ENCODE measurements around the gene NID2.

Gene NID2

DNA sequence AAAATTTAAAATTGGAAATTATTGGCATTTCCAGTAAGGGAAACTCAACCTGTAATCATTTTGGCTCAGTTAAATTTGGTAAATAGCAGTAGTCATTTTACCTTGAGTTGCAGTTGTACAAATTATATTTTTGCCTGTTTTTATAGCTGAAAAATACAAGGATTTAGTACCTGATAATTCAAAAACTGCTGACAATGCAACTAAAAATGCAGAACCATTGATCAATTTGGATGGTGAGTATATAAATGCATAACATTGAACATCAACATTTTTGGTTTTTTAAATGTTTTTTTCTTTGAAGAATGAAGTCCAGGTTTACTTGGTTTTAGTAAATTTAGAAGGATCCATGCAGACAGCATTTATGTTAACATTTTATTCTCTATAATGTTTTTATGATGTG lies 70.5 kb downstream of the NID2 start:
- DNase-seq = no peak

DNA sequence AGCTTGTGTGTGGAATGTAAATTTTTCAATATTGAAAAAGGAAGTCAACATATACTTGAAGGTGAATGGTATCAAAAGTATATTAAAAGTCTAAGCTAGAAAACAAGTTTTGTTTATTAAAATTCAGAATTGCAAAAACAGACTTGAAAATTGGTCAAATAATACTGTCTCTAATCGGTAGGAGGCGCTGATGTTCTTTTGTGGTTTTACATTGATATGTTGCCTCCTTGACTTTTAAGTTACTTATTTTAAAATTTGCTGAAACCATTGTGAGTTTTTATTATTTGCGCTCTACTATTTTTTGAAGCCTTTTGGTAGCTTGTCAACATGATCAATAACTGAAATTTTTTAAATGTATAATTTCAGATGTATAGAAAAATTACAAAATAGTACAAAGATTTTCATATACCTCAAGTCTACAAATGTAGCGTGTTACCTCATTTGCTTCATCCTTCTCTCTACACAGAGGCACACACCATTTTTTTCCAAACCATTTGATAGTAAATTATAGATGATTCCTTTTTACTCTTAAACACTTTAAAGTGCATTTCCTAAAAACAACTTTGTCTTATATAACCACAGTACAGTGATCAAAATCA lies 72.6 kb downstream of the NID2 start:
- no peak for DNase-seq

DNA sequence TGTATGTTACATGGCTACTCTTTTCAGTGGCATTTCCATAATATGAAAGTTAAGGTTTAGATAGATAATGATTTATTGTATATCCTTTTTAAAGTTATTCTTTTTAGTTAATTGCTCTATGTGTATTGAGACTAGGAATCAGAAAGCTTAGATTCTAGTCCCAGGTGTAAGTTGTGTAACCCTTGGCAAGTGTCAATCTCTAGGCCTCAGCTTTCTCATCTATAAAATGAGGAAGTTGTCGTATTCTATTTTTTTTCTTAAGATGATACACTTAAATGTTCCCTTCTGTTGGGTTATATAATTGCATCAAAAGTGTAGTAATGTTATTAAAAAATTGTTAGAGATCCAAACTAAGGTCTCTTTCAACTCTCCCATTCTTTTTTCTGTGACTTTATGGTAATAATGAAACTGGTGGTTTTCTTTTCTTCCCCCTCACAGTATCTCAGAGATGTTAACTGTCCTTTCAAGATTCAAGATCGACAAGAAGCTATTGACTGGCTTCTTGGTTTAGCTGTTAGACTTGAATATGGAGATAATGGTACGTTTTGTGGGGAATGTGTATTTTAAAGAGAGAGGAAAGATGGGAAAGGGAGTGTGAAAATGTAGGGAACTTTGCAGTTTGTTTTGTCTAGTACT lies 75.5 kb downstream of the NID2 start:
- DNase-seq = no peak

DNA sequence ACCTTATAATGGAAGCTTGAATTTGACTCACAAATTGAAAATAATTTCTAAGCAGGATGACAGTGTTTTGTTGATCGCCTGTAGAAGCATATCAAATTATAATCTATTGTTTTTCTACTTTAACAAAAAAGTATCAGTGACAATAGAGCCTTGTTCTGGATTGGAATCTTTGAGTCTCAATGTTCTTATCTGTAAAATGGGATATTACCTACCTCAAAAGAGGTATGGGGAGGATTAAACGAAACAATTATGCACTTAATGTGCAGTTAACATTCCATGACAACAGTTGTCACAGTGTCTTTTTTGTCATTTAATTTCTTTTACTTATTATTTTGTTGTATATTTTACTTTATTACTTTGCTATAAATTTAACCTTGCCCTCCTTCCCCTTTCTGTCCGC lies 78.4 kb downstream of the NID2 start:
- DNase-seq = no peak

DNA sequence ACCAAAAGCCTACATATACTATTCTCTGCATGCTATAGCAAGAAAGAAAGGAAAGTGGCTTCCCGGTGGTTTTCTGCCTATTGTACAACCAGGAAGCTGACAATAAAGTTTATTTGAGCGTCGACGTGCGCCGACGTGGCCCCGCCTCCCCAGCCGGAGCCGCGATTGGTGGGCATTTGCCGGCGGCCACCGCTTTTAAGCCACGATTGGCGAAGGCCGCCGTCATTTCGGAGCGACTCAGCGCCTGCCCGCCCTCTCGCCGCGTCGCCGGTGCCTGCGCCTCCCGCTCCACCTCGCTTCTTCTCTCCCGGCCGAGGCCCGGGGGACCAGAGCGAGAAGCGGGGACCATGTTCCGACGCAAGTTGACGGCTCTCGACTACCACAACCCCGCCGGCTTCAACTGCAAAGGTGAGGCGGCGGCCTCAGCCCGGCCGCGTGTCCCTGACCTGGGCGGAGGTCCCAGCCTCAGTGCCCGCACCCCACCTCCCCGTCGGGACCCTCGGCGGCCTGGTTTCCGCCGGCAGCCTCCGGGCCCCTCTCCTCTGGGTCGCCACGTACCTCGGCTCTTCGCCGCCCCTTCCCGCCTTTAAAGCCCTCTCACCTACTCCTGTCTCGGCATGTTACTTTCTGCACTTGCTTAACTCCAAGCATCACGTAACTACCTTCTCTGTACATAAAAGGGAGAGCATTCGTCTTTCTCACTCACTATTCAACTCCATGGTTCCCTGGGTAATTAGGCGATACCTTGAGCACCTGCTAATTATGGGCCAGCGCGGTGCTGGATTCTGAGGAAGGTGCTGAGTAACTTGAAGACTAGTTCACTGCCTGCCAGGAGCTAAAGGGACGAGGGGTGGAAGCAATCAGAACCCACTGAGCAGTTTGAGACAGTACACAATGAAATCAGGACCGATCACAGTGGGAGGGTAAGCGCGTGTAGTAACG lies 79.3 kb downstream of the NID2 start, which contains the start of gene RTRAF:
Gene RTRAF (plus strand): TSS at position 254 of the 942 bp plus-strand sequence. CDS start 94 bp downstream, at position 348.
- peak; percentile 80 for DNase-seq

DNA sequence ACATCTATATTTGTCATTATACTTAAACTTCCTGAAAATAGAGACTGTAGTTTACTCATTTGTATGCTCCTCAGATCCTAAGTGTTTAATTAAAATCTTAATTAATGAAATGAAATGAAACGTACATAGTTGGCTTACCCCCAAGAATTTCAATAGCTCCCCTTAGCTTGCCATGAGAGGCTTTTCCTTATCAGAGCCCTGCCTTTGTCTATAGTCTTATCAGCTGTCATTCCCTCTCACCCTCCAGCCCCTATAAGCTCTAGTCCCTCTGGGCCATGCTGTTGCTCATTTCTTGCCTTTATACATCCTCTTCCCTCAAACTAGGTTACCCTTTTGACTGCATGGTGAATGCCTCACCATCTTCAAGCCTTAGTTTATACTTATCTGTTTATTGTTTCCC lies 80.6 kb downstream of the NID2 start:
- no peak for DNase-seq

DNA sequence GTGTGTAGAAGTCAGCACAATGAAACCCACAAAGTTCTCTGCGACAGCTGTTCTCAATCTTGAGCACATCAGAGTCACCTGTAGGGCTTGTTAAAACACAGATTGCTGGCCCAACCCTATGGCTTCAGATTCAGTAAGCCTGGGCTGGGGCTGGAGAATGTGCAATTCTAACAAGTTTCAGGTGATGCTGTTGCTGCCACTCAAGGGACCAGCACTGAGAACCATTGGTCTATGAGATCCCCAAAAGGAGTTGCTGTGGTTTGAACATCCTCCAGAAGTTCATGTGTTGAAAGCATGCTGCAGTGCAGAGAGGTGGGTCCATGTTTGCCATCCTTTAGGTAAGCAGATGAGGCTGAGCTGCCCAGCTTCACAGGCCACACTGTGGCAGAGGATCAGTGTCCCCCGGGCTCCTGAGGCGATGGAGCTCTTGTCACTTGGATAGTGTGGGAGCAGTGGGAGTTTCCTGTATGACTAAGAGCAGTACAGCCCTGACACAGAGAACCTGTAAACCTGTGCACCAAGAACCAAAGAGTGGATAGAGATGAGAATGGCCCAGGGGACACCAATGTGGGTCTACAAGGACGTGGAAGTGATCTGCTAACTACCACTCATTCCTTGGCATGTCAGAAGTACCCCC lies 87.5 kb downstream of the NID2 start:
- DNase-seq = no peak

DNA sequence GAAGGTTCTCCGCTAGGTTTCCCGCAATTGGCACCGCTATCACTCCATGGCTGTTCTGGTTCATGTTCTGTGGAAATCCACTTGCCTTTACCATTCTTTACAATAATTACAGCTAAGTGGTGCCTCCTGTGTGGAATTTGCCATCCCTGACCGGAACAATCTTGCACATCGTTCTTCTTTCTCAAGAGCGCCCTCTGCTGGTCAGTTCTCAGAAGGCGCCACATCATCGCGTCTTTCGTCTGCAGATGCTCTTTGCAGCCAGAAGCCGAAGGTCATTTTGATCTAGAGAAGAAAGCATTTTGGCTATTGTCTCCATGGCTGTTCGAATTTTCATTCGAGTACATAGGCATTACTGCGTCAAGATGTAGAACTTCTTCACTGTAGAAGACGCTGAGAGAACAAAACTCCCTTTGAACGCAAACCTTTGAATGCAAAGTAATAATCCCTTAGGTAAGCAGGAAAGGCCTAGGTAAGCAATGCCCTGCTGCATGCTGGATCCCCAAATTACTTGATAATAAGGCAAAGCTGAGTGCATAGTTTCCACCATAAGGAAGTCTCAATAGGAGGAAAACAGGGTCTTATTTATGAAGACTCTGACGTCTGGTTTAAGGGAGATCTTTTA lies 89.7 kb downstream of the NID2 start:
- peak; percentile 68 for DNase-seq

DNA sequence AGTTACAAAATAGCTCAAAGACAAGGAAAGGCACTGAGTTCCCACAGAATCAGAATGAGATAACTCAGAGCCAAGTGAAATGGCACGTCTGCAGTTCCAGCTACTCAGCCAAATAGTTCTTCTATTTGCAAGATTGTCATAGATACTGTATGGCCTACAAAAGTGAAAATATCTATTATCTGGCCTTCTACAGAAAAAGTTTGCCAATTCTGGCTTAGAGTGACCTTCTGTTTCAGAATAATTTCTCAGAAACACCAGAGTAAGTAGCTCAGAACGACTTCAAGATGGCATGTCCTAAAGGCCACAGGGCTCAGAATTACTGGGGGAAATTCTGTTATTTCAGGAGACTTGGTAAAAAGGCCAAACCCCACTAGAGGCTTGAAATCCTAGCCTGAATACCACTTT lies 90.2 kb downstream of the NID2 start:
- no peak for DNase-seq

DNA sequence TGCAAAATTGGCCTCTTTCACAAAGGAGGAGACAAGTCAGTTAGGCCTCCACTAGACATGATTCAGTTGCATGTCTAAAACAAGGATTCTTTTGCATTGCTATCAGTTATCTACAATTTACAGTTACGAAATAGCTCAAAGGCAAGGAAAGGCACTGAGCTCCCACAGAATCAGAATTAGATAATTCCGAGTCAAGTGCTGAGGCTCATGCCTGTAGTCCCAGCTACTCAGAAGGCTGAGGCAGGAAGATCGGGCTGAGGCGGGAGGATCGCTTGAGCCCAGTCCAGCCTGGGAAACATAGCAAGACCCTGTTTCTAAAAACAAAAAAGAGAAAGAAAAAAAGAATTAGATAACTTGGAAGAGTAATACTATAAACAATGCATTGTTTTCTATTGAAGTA lies 91.8 kb downstream of the NID2 start:
- DNase-seq = no peak

DNA sequence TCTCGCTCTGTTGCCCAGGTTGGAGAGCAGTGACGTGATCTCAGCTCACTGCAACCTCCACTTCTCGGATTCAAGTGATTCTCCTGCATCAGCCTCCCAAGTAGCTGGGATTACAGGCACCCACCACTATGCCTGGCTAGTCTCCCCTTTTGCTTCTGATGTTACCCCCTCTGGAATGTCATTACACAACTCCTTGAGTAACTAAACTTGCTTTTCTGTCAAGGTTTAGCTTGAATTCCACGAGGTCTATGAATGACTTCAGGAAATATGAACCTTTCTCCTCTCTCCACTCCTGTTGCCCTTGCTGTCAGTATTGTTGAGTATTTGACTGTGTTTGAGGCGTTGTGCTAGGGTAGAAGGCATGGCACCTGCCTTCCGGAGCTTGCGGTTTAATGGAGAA lies 96.3 kb downstream of the NID2 start:
- DNase-seq = no peak

DNA sequence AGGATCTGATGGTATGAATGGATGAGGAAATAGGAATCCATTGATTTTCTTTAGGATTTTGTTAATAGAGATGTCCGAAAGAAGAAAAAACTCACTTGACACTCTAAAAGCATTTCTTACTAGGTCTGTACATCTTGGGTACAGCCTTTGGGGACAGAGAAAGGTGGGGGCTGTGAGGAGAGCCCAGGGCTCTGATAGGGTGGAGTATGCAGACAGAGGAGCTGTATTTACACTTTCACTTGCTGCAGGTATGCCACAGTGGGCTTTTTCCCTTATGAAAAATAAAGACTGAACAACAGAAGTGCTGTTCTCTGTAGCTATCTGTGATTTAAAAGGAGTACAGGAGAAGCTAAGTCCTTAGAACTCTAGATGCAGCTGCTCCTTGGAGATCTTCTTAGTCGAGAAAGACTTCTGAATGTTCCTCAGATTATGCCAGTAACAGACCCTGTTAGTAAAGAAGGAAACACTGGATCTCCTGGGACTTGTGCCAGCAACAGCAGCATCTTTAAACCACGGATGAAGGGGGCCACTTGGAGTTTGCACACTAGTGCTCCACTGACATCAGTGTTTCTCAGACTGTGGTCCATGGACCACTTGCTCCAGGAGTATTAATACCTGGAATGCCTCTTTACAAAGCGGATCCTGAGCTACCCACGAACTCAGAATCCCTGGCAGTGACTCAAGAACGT lies 98.9 kb downstream of the NID2 start:
- DNase-seq = no peak

DNA sequence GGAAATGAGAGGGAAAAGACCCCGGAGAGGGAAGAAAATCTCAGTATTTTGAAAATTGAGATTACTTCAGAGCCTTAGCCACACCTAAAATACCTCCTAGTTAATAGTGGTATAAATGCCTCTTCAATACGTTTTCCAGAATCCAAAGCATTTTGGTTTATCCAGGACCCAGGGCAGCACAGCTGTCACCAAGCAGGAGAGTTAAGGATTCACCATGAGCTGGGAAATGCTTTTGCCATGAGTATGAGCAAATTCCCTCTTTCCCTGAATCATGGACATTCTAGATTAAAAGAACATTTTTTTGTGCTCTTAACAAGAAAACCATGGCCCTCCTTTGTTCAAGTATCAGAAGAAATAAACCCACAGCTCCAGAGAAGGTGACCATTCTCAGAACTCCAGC lies 101.3 kb downstream of the NID2 start:
- DNase-seq = no peak

DNA sequence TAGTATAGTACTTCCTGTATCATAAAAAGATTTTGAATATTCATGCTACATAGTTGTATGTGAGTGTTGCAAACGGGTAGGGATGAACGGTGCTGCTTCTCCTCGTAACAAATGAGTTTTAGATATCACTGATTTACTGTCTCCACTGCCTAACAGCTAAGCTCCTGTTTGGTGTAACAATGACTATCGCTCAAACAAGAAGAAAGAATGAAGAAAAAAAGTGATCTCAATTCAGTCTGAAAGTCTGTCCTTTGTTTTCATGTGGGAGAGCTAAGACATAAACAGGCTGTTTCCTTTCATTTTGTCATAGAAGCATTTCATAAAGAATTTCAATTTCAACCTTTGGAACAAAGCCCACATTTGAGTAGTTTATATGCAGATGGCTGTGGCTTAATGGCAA lies 105.6 kb downstream of the NID2 start:
- no peak for DNase-seq

DNA sequence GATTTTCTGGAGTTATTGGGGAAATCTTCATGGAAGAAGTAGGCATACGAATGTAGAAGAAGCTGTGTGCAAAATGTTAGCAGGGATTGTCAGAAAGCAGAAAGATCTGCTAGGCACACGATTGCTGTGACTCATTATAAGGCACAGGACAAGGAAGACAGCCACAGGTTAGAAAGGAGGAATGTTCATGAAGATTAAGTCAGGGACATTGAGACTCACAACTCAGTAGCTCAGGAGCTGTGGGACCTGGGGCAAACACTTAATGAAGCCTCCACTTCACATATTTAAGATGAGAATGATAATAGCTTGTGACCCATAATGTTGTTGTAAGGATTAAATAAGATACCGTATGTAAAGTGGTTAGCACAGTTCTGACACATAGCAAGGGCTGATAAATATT lies 106.1 kb downstream of the NID2 start:
- DNase-seq = no peak

DNA sequence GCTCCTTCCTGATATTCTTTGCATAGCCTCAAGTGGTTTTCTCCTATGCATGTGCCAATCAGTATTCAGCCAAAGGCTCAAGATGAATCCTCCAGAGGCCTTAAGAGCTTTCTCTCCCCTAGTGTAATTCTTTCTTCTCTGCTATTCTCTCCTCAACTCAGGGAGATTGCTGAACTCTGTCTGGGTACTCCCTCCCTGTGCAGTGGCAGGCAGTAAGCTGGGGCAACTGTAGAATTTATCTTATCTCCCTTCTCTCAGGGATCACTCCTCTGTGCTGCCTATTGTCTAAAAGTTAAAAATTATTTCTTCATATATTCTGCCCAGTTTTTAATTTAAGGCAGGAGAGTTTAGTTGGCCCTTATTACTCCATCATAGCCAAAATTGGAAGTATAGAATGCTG lies 108.0 kb downstream of the NID2 start:
- DNase-seq = no peak

DNA sequence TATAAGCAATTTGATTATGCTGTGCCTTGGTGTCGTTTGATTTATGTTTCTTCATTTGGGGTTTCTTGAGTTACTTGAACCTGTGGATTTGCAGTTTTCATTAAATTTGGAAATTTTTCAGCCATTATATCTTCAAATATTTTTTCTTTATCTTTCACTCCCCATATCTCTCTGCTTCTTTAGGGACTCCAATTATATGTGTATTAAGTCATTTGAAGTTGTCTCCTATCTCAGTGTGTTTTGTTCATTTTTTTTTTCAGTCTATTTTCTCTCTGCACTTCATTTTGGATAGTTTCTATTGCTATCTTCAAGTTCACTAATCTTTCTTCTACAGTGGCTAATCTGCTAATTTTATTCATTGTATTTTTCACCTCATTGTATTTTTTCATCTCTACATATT lies 108.9 kb downstream of the NID2 start:
- DNase-seq = no peak

DNA sequence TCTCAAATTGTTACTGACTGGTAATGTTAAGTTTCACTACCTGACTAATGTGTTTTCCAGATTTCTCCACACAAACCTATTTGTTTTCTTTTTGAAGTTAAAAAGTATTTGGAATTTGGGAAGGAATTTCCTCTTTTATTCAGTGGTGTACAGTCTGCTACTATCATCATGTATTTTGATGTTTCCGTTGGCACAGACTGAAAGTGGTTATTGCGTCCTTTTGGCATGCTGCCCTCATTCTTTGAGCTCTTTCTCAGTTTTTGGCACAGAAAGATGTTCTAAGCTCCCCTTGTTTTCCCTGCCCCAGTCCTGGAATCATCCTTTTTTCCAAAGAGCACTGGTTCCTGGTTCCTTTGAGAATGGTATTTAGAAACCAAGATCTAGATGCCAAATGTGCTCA lies 110.9 kb downstream of the NID2 start:
- DNase-seq = no peak
